CD4-positive, alpha-beta T cell treated with Interleukin-6 at 100 ng/mL for 8 hours (primary cell): ENCODE data around the gene PLD5.
"Not testable (repeated sequence)": the region's sequence is repeated elsewhere in the genome, so short reads cannot be mapped to it uniquely, and the experiment has no call there.

ENCODE experiments used
- DNase-seq: peaks from one replicate; pipeline ENCODE4 v3.0.0-alpha.2; 2020; ENCODE audit warnings: mixed read lengths, low spot score

Gene PLD5

DNA sequence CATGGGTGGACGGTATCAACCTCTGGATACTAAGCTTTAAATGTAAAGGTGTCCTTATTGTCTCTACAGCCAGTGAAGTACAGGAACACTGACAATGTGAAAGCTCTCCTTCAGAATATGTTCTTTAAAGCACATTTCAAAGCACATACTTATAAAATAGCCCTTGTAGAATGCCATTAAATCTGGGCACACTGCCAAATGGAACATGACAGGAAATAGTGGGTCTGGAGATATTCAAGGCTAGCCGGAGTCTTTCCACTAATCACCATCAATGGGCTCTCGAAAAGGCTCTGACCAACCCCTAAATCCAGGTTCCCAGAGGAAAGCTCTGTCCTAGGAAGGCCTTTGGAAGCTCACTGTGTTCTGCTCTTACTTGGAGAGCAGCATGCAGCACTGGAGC lies 46.6 kb downstream of the PLD5 start:
- no peak for DNase-seq

- DNase-seq: no peak
Observed at GRCh38 chr1:242470774-242471173, 53.7 kb downstream of the PLD5 start.

GRCh38 chr1:242468784-242469183 lies 55.7 kb downstream of the PLD5 start:
- no peak for DNase-seq

- DNase-seq: no peak
Observed at GRCh38 chr1:242467556-242468145, 56.8 kb downstream of the PLD5 start.

- DNase-seq: no peak
Observed at GRCh38 chr1:242462867-242463266, 61.6 kb downstream of the PLD5 start.

GRCh38 chr1:242459740-242460139 lies 64.8 kb downstream of the PLD5 start:
- DNase-seq: not testable (repeated sequence)

DNA sequence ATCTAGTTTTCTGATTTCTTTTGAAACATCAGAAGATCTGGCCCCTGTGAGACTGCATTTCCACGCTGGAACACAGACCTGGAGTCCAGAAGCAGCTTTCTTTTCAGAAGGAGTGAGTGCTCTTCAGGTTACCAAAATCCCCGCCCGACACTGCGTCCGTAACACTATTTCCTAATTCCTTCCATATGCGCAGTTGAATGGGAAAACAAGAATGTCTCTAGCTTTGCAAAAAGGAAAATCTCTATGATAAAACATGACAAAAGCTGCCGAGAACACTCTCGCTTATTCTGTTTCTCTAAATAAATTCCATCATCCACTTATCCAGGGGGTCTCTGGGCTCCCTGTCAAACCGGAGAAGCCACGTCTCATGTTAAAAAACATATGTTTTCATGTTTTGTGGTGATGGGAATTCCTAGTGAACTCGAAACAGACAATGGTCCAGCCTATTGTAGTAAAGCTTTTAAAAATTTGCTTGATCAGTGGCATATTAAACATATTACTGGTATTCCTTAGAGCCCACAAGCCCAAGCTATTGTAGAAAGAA lies 67.7 kb downstream of the PLD5 start:
- DNase-seq: no peak

- no peak for DNase-seq
Observed at GRCh38 chr1:242455052-242455361, 69.5 kb downstream of the PLD5 start.

DNA sequence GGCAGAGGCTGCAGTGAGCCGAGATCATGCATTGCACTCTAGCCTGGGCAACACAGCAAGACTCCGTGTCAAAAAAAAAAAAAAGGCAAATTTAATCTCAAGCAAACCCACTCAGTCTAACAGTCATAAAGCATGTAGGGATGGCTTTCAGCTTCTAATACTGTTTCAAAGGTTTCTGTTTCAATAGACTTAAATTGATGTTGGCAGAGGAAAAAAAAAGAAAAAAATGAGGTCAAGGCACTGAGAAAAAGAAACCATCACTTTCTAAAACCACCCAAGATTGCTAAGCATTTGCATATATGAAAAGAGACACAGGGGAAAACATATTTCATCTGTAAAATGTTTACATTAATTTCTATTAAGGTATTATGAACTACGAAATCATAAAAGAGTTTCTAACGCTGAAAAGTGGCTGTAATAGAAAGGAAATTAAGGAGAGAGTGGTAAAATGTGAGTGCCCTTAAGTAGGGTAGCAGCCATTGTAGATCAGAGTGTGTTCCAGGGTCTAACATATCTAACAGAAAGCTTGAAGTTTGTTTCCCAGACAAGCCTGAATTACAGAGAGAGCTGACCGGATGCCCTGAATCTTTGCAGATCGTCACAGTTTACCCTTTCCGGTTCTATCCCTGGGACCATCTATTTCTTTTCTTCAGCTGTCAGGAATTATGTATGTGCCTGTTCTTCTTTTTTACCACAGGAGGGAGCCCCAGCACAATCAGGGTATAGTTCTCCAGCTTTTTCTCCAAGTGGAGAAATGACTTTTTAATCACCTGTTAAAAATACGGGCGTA lies 70.0 kb downstream of the PLD5 start:
- no peak for DNase-seq

DNA sequence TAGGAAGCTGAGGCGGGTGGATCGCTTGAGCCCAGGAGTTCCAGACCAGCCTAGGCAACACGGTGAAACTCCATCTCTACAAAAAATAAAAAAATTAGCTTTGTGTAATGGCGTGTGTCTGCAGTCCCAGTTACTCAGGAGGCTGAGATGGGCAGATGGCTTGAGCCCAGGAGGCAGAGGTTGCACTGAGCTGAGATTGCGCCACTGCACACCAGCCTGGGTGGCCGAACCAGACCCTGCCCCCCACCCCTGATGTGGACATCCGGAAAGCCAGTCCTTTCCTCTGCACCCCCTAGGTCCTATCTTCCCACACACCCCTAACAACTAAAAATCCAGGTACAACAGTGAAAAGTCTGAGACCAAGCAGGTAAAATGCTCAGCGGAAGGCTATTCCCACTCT lies 71.9 kb downstream of the PLD5 start:
- no peak for DNase-seq

DNA sequence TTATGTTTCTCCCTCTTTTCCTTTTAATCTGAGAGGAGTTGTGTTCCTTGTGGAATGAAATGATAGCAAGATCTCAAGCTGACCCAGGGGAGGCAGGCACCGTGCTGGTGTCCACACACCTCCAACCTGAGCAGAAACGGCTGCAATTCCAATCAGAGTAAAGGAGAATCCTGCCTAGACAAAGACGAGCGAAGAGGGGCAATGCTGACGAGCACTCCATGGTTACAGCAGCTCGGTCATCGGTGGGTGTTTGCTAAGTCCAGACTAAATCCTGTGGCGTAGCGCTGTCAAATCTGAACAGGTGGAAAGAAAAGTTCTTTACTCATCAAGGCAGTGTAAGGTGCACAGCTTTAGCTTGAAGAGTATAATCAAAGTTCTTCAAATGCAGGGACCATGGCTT lies 74.8 kb downstream of the PLD5 start:
- no peak for DNase-seq

DNA sequence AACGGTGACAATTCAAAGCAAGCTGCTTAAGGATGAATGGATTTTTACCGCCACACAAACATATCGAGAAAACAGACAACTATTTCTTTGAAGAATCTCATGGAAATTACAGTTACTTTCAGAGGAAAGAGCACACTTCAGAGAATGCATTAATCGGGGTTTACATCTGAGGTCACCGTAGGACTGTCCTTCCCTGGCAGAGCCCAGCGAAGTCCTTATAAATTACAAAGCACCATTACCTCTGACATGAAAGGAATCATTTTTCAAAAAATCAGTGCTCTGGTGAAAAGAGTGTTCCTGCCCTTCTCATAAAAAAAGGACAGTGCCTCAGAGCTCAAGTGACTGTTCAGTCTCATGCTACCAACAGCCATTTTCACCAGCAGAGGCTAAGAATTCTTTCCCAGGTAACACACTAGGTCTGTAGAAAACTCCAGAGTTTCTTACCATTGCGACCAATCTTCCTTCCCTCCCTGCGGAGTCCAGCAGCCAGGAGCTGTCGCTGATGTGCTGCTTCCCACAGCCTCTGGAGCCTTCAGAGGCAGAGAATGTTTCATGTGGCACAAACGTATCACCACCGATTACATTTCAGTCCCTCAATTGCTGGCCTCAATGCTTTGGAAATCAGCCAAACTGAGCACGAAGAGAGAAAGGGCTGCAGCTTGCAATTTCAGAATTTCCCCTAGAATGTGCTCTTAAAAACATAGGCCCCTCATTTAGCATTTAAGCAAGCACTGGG lies 75.4 kb downstream of the PLD5 start:
- no peak for DNase-seq

DNA sequence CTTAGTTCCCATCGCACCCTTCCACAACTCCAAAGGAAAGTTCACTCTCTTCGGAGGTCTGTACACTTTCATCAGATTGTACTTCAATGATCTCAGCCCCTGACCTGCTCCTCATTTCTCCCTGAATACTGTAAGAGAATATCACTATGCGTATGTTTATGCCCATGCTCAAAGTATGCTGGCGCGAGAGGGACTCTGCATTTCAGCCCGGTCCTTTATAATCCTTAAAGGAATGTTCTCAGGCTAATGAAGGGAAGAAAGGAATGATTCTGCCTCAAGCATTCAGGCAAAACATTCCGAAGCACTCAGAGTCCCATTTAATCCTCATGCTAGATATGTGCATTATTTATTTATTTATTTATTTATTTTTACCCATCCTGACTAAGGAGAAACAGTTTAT lies 76.8 kb downstream of the PLD5 start:
- DNase-seq: no peak

DNA sequence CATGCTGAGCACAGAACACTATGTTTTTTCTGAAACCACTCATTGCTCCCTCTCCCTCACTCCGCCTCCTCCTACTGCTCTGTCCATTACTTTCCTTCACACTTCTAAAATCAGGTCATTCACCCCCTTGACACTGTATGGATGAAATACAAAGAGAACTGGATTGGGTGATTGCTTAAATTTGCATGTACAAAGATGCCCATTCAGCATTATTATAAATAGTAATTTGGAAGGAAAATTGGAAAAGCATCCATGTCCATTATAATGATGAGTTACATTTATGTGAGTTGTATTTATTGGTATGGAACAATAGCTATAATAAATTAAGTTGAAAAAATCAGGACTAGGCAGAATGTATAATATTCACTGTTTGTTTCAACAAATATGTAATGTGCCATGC lies 83.7 kb downstream of the PLD5 start:
- DNase-seq: no peak

DNA sequence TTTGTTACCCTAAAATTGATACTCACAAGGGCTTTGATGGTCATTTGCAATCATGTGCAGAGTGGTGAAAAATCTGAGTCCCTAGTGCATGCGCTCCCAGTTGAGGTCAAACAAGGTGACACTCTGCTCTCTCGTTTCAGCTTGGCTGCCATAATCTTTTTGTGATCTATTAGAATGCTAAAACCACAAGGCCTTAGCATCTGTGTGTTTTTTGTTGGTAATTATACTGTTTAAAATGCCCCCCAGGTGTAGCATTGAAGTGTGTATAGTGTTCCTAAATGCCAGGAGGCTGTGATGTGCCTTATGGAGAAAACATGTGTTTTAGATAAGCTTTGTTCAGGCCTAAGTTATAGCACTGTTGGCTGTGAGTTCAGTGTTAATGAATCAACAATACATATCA lies 89.3 kb downstream of the PLD5 start:
- no peak for DNase-seq

GRCh38 chr1:242432491-242433095 lies 91.9 kb downstream of the PLD5 start:
- no peak for DNase-seq

- no peak for DNase-seq
Observed at GRCh38 chr1:242431786-242432185, 92.7 kb downstream of the PLD5 start.

GRCh38 chr1:242430956-242431355 lies 93.5 kb downstream of the PLD5 start:
- DNase-seq: no peak

DNA sequence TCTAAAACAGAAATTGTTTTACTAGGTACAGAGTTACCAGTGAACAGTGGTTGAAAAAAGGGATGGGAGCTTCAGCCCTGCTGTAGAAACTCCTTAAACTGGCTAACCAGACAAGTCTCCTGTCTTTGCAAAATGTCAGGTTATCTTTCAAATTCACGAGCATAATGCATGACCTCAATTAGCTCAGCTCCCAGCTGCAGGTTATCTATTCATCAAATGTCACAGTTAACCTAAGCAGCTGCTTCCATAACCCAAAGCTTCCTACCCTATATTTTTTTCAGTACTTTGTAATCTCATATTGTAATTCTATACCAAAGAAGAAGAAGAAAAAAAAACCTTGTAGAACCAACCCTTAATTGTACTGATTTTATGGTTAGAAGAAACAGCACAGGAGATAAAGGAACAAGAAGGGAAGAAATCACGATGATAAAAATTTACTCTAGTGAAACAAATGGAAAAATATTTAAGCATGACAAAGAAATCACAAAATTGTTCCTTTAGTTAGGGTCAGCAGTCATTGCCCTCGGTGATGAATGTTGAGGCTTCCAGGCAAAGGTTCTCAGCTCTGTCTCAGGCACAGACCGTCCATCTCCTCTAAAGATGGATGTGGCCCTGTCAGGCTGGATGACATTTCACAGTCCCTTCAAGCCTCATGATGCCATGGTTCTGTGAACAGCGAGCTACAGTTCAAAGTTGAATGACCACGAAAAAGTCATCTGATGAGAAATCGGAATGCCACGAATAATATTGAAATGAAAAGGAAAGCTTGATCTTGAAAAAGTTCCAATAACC lies 95.9 kb downstream of the PLD5 start:
- DNase-seq: no peak

GRCh38 chr1:242427519-242427918 lies 97.0 kb downstream of the PLD5 start:
- DNase-seq: no peak

DNA sequence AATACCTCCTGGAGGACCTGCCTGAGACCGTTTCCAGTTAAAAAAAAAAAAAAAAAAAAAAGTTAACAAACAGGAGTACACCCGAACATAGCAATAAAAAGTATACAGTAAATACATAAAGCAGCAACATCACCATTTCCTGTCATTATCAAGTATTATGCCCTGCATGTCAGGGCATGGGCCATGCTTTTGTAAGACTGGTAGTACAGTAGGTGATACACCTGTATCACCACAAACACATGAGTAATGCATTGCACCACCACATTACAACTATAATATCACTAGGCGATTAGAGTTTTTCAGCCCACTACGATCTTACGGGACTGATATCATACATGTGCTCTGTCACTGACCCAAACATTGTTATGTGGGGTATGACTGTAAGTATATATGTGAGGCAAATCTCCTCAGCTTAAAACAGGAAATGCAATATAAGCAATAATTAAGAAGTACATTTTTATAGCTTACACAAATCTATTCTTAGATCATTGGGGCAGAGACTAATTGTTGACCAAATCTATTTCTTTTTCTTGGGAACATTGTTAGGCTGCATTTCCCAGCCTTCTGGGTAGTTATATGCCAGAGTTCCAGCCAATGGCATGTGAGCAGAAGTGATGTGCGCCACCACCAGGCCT lies 98.1 kb downstream of the PLD5 start:
- DNase-seq: no peak
